NCI-H524 (cell line): ENCODE measurements around the gene CALHM1.
"Not testable (repeated sequence)": the region's sequence is repeated elsewhere in the genome, so short reads cannot be mapped to it uniquely, and the experiment has no call there.

Source experiments
- DNase-seq, 2 experiments: peaks; one replicate each; lab custom pipeline; 2025; lab: John Stamatoyannopoulos, UW

CALHM1 gene

DNA sequence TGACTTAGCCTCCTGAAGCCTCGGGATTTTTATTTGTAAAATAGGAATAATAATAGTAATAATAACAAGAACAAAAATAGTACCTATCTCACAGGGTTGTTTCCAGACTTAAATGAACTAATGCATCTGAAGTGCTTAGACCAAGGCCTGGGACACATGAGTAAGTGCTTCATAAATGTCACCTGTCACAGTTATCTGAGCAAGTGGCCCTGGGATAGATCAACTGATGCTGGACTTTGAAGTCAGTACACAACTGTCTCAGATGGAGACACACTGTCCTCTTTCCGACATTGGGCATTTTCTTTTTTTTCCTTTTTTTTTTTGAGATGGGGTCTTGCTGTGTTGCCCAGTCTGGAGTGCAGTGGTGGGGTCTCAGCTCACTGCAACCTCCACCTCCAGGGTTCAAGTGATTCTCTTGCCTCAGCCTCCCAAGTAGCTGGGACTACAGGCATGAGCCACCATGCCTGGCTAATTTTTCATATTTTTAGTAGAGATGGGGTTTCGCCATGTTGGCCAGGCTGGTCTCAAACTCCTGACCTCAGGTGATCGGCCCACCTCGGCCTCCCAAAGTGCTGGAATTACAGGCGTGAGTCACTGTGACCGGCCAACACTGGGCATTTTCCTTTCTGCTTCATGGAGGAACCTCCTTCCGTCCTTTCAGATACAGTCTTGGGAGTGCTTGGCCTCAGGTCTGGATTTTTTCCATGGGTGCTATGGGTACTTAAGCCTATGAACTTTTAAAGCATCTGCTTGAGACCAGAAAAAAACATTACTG is 28.1 kb upstream of the CALHM1 start:
- not testable (repeated sequence) for DNase-seq

DNA sequence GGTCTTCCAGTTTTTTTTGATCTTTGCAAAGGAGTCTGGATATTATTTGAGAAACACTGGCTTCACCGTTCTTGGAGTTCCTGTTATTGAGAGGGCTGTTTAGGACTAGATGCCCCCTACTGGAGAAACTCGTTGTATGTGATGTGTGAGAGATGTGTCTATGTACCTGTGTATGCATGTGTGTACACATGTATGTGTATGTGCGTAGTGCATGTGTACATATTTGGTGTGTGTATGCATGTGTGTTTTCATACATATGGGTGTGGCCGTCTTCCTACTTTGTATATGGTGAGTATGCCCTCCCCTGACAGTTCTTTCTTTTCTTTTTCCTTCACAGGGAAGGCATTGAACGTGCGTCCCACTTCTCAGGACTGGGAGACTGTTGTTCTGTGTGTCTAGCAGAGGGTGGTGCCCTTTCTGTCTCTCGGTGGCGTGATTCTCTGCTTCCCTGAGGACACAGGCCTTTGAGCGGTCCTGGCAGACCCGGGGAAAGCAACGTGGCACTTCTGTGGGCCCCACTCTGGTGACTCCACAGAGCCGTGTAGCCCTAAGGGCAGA is 23.4 kb upstream of the CALHM1 start:
- DNase-seq = peak in 1 of 2 experiments; percentile 42

DNA sequence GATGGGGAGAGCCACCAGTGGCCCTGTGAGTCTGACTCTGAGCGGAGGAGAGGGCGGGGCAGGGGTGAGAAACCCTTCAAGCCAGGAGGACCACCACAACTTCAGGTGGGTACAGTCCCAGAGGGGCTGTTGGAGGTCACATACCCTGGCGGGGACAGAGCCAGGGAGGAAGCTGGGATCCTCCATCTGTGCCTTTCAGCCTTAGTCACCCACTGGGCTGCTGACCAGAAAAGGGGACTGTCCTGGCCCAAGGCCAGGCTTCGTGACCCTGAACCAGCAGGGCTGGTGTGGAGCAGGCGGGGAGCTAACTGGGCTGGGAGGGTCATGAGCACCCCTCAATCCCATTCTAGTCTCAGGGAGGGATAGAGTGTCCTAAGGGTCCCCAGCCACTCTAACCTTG is 21.8 kb upstream of the CALHM1 start:
- no peak for DNase-seq

DNA sequence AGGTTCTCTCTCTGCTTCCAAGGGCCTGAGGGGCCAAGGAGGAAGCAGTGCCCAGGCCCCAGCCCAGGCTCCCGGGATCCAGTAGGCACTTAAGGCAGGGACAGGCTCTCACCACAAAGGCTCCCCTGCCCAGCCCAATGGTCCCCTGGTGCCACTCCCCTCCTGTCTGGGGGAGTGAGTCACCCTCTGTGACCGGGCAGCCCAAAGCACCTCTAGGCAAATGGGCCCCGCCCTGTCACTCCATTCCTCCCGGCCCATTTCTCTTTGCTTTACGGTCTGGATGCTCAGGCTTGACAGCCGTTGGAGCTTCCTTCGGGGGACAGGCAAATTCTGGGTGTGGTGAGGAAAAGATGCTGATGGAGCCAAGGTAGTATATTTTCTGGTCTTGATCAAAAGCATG is 20.4 kb upstream of the CALHM1 start, which contains the start of gene CALHM3:
Gene CALHM3 (minus strand): TSS at position 106 of the 400 bp plus-strand sequence. CDS start 208 bp downstream, outside the sequence.
- DNase-seq = no peak

DNA sequence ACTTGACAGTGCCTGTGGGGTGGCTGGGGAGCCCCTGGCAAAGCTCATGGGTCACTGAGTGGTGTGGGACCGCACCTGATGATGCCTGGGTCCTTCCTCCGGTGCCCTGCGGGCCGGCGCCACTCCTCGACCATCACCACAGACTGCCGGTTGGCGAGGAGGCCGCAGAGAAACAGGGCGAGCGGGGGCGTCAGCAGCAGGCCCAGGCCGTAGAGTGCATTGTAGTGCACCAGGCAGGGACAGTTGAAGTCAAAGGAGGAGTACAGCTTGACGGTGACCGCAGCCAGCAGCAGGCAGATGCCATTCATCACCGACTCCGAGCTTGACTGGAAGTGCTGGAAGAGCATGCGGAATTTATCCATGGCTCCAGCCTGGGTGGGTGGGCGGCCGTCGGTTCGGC is 20.0 kb upstream of the CALHM1 start:
- DNase-seq = no peak

DNA sequence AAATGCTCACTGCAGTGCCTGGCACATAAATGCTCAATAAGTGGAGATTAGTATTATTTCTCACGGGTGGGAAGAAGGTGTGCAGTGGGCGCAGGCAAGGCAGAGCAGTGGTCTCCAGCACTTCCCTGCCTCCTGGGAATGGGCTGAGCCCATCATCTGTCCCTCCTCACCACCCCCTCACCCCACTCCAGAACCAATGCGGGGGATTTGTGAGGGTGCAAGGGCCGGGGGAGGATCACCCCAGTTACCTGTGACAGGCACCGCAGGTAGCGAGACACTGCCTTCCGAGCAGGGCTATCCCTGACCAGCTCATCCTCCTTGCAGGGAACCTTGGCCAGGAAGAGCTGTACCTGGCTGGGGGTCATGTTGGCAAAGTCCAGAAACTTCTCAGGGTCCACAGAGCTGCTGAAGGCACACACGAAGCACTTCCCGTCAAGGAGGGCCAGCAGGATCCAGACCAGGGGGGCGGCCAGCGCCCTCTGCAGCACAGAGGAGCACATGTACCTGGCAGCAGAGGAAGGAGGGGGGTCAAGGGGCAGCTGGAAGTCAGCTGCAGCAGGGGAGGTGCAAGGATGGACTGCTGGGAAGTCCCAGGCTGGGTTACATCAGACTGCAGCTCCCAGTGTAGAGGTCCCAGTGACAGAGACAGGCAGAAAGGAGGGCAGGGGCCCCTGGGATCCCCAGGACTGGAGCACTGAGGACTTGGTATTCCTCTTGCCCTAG is 17.5 kb upstream of the CALHM1 start:
- DNase-seq = no peak

DNA sequence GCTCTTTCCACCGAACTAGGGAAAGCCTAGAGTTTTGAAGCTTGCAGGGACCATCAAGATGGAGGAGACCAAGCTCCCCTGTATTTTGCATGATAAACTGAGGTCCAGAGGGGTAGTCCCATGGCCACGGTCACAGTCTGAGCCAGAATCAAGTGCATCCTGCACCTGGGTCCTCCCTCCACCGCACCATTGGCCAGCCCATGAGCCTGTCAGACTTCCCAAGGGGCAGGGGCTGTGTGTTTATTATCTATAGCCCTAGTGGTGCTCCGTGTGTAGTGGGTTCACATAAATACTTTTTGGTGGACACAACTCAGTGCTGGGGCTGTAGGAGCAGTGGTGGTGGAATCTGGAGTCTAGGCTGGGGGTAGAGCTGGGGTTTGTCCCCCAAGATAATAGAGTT is 16.7 kb upstream of the CALHM1 start:
- no peak for DNase-seq

DNA sequence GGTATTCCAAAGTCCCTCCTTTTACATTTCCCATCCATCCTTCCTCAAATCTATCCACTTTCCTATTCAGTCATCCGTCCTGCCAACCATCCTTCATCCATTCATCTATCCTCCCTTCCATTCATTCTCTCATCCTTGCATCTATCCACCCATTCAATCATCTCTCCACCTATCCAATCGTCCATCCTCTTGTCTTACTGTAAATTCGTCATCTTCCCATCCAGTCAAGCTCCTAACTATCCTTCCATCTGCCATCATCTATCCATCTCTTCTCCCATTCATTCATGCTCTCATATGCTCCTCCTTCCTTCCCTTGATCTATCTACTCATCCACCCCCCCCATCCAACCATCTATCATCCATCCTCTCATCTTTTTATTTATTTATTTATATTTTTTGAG is 15.4 kb upstream of the CALHM1 start:
- DNase-seq = no peak

DNA sequence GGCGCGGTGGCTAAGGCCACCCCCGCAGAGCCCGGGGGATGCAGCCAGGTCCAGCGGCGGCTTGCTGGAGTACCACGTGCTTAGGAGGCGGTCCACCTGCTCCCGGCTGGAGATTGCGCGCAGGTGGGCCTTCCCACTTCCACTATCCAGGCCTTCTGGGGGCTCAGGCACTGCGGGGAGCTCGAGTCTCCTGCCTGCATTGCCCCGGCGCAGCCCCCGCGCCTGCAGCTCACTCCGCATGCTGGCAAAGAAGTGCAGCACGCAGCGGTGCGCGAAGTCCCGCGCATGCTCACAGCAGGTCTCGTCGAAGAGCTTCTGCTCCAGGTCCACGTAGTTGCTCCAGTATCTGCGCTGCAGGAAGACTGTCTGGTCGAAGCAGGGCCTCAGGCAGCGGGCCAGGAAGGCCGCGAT is 14.6 kb upstream of the CALHM1 start:
- DNase-seq = no peak

DNA sequence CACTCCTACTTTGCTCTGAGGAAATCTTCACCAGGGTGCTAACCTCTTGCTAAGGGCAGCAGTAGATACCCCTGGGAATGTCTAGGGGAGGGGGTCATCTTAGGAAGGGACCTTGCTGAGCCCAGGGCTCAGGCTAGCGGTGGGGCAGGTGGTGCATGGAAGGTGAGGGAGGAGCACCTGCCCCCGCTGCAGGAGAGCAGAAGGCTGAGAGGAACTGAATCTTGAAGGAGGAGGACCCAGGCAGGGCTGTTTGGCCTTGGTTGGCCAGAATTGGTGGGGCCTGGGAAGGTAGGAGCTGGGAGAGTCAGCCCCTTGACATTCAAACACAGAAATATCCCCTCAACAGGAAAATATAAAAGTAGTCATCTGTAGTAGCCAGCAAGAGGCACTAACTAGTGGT is 13.3 kb upstream of the CALHM1 start:
- DNase-seq = no peak

DNA sequence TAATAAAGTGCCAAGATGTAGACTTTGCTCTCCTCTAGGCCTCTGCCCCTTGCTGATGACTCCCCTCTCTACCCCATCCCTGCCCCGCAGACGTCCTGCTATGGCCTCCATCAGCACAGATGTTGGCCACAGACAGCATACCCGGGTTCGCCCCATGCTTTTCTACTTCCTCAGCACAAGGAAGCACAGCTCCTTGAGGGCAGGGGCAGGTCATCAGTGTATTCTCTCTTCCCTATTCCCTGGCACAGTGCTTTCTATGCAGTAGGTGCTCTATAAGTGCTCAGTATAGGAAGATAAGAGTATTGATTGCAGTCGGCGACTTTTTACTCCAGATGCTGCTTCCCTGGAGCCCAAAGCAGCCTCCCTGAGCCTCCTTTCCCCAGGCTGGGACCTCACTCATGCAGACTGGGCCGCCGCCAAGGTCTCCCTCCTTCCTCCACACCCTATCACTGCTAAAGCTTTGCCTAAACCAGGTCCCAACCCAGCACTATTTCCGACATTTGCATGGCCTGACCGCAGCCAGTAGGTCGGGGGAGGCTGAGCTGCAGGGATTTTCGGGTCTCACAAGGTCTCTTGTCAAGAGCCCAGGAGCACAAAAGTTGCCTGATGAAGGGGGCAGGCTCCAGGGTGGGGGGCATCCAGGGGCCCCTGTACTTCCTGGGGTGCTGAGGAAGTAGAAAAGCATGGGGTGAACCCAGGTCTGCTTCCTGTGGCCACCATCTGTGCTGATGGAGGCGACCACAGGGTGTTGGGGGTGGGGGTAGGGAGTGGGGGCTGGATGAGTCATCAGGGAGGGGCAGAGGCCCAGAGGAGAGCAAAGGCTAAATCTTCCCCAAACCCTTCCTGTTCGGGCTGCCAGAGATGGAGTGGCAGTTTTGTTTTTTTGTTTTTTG is 12.3 kb upstream of the CALHM1 start:
- DNase-seq = no peak

DNA sequence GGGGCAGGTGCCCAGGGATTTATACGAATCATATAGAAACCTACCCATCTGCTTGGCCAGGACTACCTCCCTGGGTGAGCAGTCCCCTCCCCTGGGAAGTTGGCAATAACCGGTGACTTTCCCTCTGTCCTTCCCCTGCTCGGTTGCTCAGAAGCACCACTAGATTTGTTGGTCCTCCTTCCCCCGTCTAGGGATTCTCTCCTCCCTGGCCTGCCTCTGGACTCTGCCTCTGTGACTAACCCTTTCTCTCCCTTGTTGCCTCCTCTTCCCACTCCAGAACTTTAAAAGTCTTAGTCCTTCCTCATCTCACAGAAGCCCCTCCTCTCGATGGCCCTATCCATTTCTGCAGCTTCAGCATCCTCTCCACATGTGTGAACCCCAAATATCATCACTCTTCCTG is 10.5 kb upstream of the CALHM1 start:
- DNase-seq = no peak

DNA sequence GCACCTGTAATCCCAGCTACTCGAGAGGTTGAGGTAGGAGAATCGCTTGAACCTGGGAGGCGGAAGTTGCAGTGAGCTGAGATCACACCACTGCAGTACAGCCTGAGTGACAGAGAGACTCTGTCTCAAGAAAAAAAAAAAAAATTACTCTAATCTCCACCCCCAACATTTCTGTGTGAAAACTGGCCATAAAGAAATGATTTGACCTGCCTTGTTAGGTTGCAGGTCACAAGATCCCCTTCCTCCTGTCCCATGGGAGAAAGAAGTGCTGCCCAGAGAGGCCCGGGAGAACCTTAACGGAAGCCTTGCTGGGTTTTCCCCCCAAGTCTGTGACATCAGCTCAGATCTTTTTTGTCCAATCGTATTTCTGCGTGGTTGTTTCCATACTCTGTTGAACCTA is 8.7 kb upstream of the CALHM1 start:
- DNase-seq = no peak

DNA sequence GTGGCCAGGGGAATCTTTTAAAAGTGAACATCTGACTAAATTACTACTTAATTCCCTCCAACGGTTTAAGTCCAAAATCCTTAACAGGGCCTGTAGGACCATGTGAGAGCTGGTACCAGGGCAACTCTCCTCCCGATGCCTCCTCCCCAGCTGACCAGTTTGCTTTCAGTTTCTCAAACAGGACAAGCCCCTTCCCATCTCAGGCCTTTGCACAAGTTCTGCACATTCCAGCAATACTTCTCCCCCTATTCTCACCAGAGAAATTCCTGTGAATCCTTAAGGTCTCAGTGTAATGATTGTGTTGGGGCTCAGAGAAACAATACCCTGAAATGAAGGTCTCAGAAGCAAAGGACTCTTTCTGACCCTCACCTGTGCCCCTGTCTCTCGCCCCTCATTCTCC is 8.0 kb upstream of the CALHM1 start:
- DNase-seq = no peak

DNA sequence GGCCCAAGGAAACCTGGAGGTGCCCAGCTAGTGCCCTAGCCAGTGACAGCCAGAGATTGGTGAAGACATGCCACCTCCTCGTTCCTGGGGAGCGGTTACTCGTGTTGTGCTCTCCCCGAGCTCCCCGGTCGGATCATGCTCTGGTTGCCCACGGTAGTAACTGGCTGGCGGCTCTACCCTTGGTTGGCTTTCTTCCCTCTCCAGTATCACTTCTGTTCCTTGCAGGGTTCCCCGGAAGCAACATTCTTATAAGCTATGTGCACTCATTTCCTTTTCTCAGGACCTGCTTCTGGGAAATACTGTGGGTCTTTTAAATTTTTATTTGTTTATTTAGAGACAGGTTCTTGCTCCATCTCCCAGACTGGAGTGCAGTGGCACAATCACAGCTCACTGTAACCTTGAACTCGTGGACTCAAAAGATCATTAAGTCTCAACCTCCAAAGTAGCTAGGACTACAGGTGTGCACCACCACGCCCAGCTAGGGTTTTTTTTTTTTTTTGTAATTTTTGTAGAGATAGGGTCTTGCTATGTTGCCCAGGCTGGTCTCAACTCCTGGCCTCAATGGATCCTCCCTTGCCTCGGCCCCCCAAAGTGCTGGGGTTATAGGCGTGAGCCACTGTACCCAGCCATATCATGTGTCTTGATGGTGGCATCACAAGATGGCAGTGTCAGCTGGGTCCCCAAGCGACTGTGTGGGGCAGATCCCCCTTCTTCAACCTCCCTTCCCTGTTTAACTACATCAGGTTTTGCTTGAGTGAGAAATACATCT is 6.9 kb upstream of the CALHM1 start:
- no peak for DNase-seq

DNA sequence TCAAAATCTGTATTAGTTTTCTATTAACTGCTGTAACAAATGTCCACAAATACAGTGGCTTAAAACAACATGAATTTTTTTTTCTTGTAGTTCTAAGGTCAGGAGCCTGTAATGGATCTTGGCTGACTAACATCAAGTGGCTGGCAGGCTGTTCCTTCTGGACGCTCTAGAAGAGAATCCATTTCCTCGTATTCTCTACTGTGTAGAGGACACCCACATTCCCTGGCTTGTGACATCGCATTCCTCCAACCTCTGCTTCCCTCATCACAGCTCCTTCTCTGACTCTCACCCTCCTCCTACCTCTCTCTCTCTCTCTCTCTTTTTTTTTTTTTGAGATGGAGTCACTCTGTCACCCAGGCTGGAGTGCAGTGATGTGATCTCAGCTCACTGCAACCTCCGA is 4.8 kb upstream of the CALHM1 start:
- DNase-seq = no peak

DNA sequence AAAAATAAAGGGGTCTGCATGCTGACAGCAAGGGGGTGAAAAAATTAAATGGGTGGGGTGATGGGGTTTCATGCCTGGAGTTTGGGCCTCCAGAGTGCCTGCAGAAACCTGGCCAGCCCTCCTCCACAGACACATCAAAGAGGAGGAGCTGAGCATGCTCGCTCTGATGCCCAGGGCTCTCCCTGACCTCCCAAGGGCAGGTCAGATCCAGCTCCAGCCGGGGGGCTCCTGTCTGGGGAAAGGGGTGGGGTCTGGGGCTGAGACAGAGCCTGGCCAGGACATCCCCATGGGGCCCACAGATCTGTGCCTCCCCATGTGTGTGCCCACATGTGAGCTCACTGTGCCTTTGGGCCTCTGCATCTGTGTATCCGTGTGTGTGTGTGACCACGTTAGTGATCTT is 915 bp upstream of the CALHM1 start:
- no peak for DNase-seq

DNA sequence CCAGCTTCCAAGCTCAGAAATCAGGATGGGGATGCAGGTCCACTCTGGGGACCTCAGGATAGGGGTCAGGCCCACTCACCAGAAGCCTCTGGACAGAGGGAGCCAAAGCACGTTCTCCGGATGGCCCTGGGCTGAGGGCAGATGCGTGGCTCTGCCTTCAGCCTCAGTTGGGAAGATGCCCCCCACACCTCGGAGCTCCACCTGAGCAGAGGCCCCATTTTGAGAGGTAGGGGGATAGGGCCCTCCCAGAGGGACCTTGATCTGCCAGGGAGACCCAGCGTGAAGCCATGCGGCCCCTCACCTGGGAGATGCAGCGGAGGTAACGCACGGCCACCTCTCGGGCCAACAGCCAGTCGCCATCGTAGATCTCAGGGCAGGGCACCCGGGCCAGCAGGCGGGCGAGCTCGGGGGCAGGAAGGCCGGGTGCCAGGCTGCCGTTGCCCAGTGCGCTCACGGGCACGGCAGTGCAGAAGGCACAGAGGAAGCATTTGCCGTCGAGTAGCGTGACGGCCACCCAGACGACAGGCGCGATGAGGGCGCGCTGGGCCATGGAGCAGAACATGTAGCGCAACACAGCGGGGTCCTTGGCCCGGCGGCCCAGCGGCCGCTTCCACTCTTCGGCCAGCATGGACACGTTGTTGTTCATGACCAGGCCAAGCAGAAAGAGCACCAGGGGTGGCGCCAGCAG is 660 bp downstream of the CALHM1 start:
- DNase-seq = no peak

DNA sequence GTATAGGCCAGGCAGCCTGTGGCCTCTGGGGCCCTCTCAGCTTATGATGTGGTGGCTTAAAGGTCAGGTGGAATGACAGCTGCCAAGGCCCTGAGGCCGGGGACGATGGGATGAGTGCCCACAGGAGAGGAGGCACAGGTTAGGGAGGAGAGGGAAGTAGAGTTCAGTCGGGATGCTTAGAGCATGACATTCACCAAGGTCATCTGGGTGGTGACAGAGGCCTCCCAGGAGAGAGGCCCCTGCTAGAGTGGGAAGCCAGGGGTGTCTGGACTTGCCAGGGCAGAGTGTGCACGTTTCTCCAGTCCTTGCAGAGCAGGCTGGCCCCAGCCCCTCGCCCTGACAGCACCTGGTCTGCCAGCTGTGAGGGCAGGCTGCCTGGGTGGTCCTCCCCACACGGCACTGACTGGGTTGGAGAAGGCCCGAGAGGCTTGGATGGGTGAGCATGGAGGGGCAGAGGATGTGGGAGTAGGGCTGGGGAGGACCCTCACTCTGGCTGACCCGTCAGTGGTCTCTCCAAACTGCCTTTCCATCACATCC is 1.5 kb downstream of the CALHM1 start:
- no peak for DNase-seq

DNA sequence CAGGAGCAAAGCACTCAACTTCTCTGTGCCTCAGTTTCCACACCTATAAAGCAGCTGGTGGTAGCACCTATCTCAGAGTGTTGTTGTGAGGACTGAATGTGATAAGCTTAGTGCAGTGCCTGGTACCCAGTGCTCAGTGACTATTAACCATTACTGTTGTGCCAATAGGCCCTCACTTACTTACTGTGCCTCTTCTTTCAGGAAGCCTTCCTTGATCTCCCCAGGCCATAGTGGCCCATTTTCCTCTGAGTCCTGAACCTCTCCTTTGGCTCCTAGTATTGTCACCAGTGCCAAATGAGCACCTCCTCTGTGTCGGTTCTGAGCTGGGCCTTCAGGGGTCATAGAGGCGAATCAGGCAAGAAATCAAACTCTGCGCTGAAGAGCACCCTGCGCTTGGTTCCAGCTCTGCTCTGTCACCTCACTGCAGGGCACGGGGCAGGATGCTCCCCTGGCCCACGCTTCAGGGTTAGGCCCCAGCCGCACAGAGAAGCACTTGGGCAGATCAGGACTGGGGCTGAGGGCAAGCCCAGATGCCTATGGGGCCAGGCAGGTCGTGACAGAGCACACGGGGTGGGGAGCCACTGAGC is 2.5 kb downstream of the CALHM1 start:
- no peak for DNase-seq
